ENCODE data around the gene BUB1B. TPM values are rescaled to one million over a fixed set of nuclear protein-coding genes. Genes with fewer than 3 reads are reported as not detected.

BUB1B gene
- total and polyA plus RNA-seq, 3 experiments from 2014 or later: 0.26 to 50.3 (median 44.4) TPM

GRCh38 chr15:40233727-40234577 is 73.1 kb downstream of the BUB1B start:
- H3K4me3 ChIP-seq (ENCODE audit: low read length): no peak overlapping the region
- H3K4me1 ChIP-seq (ENCODE audit: insufficient read depth, low read length): no peaks in the 10 kb centered on the region
- H3K27me3 ChIP-seq (ENCODE audit: insufficient read depth, low read length, poor library complexity, severe bottlenecking): peaks cover 3% of the 10 kb centered on the region
- H3K4me3 Mint-ChIP-seq: no peak overlapping the region
- DNase-seq: no peak
- no peaks in the 10 kb centered on the region for H3K36me3 Mint-ChIP-seq
- POLR2A ChIA-PET: no interaction called here
- H3K36me3 ChIP-seq (ENCODE audit: insufficient read depth, low read length): no peaks in the 10 kb centered on the region
- H3K27ac Mint-ChIP-seq: no peak overlapping the region
- H3K4me1 Mint-ChIP-seq: peaks cover 0 to 9% (median 2%) of the 10 kb centered on the region in 3 donors
- peaks cover 2 to 11% of the 10 kb centered on the region in 2 donors for H3K27me3 Mint-ChIP-seq
- no peaks in the 10 kb centered on the region for H3K9me3 Mint-ChIP-seq
- CTCF ChIA-PET: interaction anchor here (1.5 kb wide), 1 partner anchor 45 kb away, joined by 3 read pairs; no protein-coding TSS in a partner anchor
- no peaks in the 10 kb centered on the region for H3K9me3 ChIP-seq (ENCODE audit: low read length)
- H3K27ac ChIP-seq (ENCODE audit: low read depth, low read length): no peak overlapping the region

- Mint-ChIP-seq H3K4me3 (no peak overlapping the region), H3K9me3 (no peaks in the 10 kb centered on the region), H3K27me3 (peaks cover 8 to 17% of the 10 kb centered on the region in 2 donors), H3K4me1 (peaks cover 2 to 15% (median 6%) of the 10 kb centered on the region in 3 donors), H3K27ac (no peak overlapping the region), H3K36me3 (peaks cover 0 to 2% (median 0%) of the 10 kb centered on the region in 3 donors)
- no peak for DNase-seq
- Histone ChIP-seq H3K27me3 (ENCODE audit: insufficient read depth, low read length, poor library complexity, severe bottlenecking) (peaks cover 3% of the 10 kb centered on the region), H3K4me1 (ENCODE audit: insufficient read depth, low read length) (peaks cover 5% of the 10 kb centered on the region), H3K36me3 (ENCODE audit: insufficient read depth, low read length) (no peaks in the 10 kb centered on the region), H3K9me3 (ENCODE audit: low read length) (no peaks in the 10 kb centered on the region), H3K27ac (ENCODE audit: low read depth, low read length) (no peak overlapping the region), H3K4me3 (ENCODE audit: low read length) (no peak overlapping the region)
- CTCF ChIA-PET: no interaction called here
- POLR2A ChIA-PET: no interaction called here
Observed at GRCh38 chr15:40234783-40235182, 73.9 kb downstream of the BUB1B start.

- CTCF ChIA-PET: interaction anchor here (0.7 kb wide), 1 partner anchor 18 kb away, joined by 3 read pairs; no protein-coding TSS in a partner anchor
- Histone ChIP-seq H3K36me3 (ENCODE audit: insufficient read depth, low read length) (no peaks in the 10 kb centered on the region), H3K27me3 (ENCODE audit: insufficient read depth, low read length, poor library complexity, severe bottlenecking) (peaks cover 3% of the 10 kb centered on the region), H3K9me3 (ENCODE audit: low read length) (no peaks in the 10 kb centered on the region), H3K4me1 (ENCODE audit: insufficient read depth, low read length) (peaks cover 5% of the 10 kb centered on the region), H3K4me3 (ENCODE audit: low read length) (no peak overlapping the region), H3K27ac (ENCODE audit: low read depth, low read length) (no peak overlapping the region)
- peaks cover 0 to 2% (median 0%) of the 10 kb centered on the region in 3 donors for H3K36me3 Mint-ChIP-seq
- no peaks in the 10 kb centered on the region for H3K9me3 Mint-ChIP-seq
- no peak for DNase-seq
- POLR2A ChIA-PET: no interaction called here
- peaks cover 12 to 23% of the 10 kb centered on the region in 2 donors for H3K27me3 Mint-ChIP-seq
- H3K4me3 Mint-ChIP-seq: no peak overlapping the region
- H3K4me1 Mint-ChIP-seq: peaks cover 2 to 15% (median 6%) of the 10 kb centered on the region in 3 donors
- H3K27ac Mint-ChIP-seq: peak overlapping the region in 1 of 8 donors; percentile 44
Observed at GRCh38 chr15:40235201-40235885, 74.5 kb downstream of the BUB1B start.

GRCh38 chr15:40238532-40239403 is 77.9 kb downstream of the BUB1B start, which contains the start of gene PAK6:
TSS of gene PAK6 (plus strand) at chr15:40239063. CDS start at chr15:40264786, 25,723 bp downstream.
- DNase-seq: peak in 3 of 5 donors; percentile 13 to 44 (median 16)
- Mint-ChIP-seq H3K4me1 (peaks cover 2 to 15% (median 6%) of the 10 kb centered on the region in 3 donors), H3K36me3 (peaks cover 0 to 2% (median 0%) of the 10 kb centered on the region in 3 donors), H3K9me3 (no peaks in the 10 kb centered on the region), H3K4me3 (peak within 1 kb of the TSS in 3 of 7 donors; percentile 32 to 54 (median 53)), H3K27me3 (peaks cover 13 to 23% of the 10 kb centered on the region in 2 donors), H3K27ac (peak within 1 kb of the TSS in 2 of 8 donors; percentile 29 to 37)
- ChIA-PET POLR2A (no interaction called here), CTCF (interaction anchor here (1.1 to 3.0 kb wide), 2 partner anchors 21 to 38 kb away, joined by 3 to 12 read pairs; no protein-coding TSS in a partner anchor)
- Histone ChIP-seq H3K27me3 (ENCODE audit: insufficient read depth, low read length, poor library complexity, severe bottlenecking) (peaks cover 3% of the 10 kb centered on the region), H3K27ac (ENCODE audit: low read depth, low read length) (no peak within 1 kb of the TSS), H3K36me3 (ENCODE audit: insufficient read depth, low read length) (no peaks in the 10 kb centered on the region), H3K4me1 (ENCODE audit: insufficient read depth, low read length) (peaks cover 5% of the 10 kb centered on the region), H3K4me3 (ENCODE audit: low read length) (no peak within 1 kb of the TSS), H3K9me3 (ENCODE audit: low read length) (no peaks in the 10 kb centered on the region)

GRCh38 chr15:40239404-40239692 is 78.5 kb downstream of the BUB1B start:
- peaks cover 5% of the 10 kb centered on the region for H3K4me1 ChIP-seq (ENCODE audit: insufficient read depth, low read length)
- Mint-ChIP-seq H3K27me3 (peaks cover 13 to 23% of the 10 kb centered on the region in 2 donors), H3K4me1 (peaks cover 2 to 15% (median 6%) of the 10 kb centered on the region in 3 donors), H3K9me3 (no peaks in the 10 kb centered on the region), H3K36me3 (peaks cover 0 to 2% (median 0%) of the 10 kb centered on the region in 3 donors), H3K4me3 (no peak overlapping the region), H3K27ac (peak overlapping the region in 1 of 8 donors; percentile 25)
- peak in 1 of 5 donors; percentile 43 for DNase-seq
- ChIA-PET CTCF (interaction anchor here (1.1 to 3.0 kb wide), 2 partner anchors 21 to 37 kb away, joined by 3 to 12 read pairs; no protein-coding TSS in a partner anchor), POLR2A (no interaction called here)
- no peak overlapping the region for H3K27ac ChIP-seq (ENCODE audit: low read depth, low read length)
- no peak overlapping the region for H3K4me3 ChIP-seq (ENCODE audit: low read length)
- H3K9me3 ChIP-seq (ENCODE audit: low read length): no peaks in the 10 kb centered on the region
- no peaks in the 10 kb centered on the region for H3K36me3 ChIP-seq (ENCODE audit: insufficient read depth, low read length)
- peaks cover 3% of the 10 kb centered on the region for H3K27me3 ChIP-seq (ENCODE audit: insufficient read depth, low read length, poor library complexity, severe bottlenecking)

GRCh38 chr15:40239693-40240618 is 79.1 kb downstream of the BUB1B start:
- Mint-ChIP-seq H3K4me3 (no peak overlapping the region), H3K36me3 (peaks cover 0 to 2% (median 0%) of the 10 kb centered on the region in 3 donors), H3K4me1 (peaks cover 2 to 15% (median 6%) of the 10 kb centered on the region in 3 donors), H3K27me3 (peaks cover 13 to 23% of the 10 kb centered on the region in 2 donors), H3K27ac (peak overlapping the region in 1 of 8 donors; percentile 25), H3K9me3 (no peaks in the 10 kb centered on the region)
- H3K4me3 ChIP-seq (ENCODE audit: low read length): no peak overlapping the region
- peaks cover 3% of the 10 kb centered on the region for H3K27me3 ChIP-seq (ENCODE audit: insufficient read depth, low read length, poor library complexity, severe bottlenecking)
- CTCF ChIA-PET: interaction anchor here (1.1 to 3.0 kb wide), 2 partner anchors 22 to 36 kb away, joined by 3 to 12 read pairs; no protein-coding TSS in a partner anchor
- H3K9me3 ChIP-seq (ENCODE audit: low read length): no peaks in the 10 kb centered on the region
- H3K36me3 ChIP-seq (ENCODE audit: insufficient read depth, low read length): no peaks in the 10 kb centered on the region
- POLR2A ChIA-PET: no interaction called here
- no peak for DNase-seq
- H3K27ac ChIP-seq (ENCODE audit: low read depth, low read length): no peak overlapping the region
- peaks cover 5% of the 10 kb centered on the region for H3K4me1 ChIP-seq (ENCODE audit: insufficient read depth, low read length)

Data from CD8-positive, alpha-beta memory T cell (primary cell).